Astrocyte of the cerebellum (primary cell): ENCODE data around the gene CACNA1B.
"Not testable (repeated sequence)": the region's sequence is repeated elsewhere in the genome, so short reads cannot be mapped to it uniquely, and the experiment has no call there.

Experiments used
- DNase-seq: peaks from one replicate; pipeline ENCODE4 v3.0.0-alpha.2; 2011; ENCODE audit warnings: low read depth
- H3K4me3 ChIP-seq: 2 replicates; pipeline ENCODE4 v1.5.1; 2011; ENCODE audit warnings: mild to moderate bottlenecking, low read depth, low read length, moderate library complexity
- CTCF ChIP-seq: IDR thresholded peaks from 2 replicates; pipeline ENCODE4 v1.5.1; 2012; ENCODE audit warnings: low read length, low read depth, moderate library complexity, mild to moderate bottlenecking; ENCODE audit errors: missing control alignments
- in situ Hi-C: cut with HindIII; loops from 2 replicates; pipeline ENCODE4 v1.10.0; 2017; ENCODE audit warnings: low sequenced_read_pairs

Gene CACNA1B

DNA sequence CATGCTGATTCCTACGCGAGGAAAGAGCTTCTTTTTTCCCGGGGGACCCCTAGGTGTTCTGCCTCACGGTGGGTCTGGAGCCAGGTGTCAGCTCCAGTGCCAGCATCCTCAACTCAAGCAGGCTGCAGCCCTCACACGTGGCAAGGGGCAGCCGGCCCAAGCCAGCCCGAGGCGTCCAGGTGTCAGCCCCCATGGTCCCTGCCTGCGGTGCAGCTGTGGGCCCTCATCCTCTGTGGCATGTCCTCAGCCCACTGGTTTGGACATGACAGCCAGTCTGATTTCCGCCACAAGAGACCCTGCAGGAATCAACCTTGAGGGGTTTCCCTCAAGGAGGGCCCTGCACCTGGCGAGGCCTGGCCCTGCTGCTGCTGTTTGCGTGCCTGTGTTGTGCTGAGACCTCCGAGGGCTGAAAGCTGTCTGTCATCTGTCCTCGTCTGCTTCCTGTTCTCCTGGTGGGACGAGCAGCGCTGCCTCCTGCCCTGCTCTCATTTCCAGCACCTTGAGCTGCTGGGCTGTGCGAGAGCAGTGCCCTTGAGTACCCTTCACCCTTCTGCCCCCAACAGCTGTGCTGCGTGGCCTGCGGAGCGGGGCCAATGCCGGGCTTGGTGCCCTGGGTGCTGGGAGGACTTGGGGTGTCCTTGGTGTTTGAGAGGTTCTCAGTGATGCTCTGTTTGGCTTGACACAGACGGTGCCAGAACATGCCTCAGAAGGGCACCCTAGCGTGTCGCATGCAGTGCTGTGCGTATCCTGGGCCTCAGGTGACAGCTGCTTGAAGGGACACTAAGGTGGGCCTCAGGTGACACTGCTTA lies 137.6 kb downstream of the CACNA1B start:
- in situ Hi-C loops, result no loop called here
- no peak overlapping the region for H3K4me3 ChIP-seq
- no peak for DNase-seq
- TF ChIP-seq CTCF, result no peak

DNA sequence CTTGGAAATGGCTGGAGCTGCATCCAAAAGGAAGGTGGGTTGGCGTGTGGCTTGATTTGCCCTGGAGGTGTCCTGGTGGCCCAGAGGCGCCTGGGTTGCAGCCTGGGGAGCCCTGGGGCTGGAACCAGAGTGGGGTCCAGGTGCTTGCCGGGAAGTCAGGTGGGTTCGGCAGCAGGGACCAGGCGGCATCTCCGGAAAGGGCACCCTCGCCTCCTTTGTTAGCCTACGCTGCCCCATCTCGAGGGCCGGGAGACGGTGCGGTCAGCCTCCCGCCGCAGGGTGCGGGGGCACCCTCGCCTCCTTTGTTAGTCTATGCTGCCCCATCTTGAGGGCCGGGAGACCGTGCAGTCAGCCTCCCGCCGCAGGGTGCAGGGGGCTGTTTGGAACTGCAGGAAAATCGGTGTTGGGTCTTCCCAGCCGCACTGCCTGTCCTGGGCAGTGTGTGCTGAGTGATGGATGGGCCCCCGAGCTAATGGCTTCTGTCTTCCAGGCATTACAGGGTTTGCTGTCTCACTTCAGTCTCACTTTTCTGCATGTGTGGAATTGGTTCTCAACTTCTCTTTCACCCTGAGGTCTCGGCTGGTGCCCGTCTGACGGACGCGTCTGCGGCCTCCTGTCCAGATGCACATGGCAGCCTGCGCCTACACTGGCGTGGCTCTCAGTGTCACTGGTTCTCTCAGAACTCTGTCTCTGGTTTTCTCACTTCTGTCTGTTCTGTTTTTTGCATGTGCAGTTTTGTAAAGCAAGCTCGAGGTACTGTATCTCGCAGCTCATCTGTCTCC lies 139.0 kb downstream of the CACNA1B start:
- no peak for DNase-seq
- TF ChIP-seq CTCF, result no peak
- no peak overlapping the region for H3K4me3 ChIP-seq
- in situ Hi-C loops, result no loop called here

DNA sequence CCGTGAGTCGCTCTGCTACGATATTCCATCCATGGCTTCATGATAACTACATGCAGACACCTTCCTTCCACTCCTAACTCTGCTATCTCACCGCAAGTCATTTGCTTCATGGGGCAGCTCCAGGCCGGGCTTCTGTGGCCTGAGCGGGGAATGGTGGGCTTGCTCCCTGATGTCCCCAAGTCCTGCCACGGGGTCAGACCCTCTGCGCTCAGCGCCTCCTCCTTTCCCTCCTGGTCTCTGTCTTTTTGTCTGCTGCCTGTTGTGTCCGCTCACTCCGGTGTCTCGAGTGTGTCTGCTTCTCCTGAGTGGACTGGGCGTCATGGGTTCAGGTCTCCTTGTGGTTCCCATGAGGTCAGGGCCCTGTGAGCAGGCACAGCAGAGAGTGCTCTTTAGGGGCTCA lies 139.6 kb downstream of the CACNA1B start:
- no peak for TF ChIP-seq CTCF
- in situ Hi-C loops, result no loop called here

DNA sequence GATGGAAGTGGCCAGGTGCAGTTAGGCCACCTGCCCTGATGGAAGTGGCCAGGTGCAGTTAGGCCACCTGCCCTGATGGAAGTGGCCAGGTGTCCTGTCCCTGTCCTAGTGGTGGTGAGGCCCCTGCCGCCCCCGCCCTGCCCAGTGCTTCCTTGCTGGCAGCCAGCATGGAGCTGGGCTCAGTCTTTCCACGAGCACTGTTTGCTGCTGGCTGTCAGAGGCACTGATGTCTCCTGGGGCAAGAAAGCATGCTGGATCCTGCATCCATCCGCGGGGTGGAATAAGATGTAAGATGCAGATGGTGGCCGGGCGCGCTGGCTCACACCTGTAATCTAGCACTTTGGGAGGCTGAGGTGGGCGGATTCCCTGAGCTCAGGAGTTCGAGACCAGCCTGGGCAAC lies 141.9 kb downstream of the CACNA1B start:
- in situ Hi-C loops, H3K4me3 ChIP-seq, DNase-seq: not testable (repeated sequence)

More for the DNA sequence above, 139.6 kb downstream of the CACNA1B start:
- H3K4me3 ChIP-seq, result no peak overlapping the region
- DNase-seq, result no peak

DNA sequence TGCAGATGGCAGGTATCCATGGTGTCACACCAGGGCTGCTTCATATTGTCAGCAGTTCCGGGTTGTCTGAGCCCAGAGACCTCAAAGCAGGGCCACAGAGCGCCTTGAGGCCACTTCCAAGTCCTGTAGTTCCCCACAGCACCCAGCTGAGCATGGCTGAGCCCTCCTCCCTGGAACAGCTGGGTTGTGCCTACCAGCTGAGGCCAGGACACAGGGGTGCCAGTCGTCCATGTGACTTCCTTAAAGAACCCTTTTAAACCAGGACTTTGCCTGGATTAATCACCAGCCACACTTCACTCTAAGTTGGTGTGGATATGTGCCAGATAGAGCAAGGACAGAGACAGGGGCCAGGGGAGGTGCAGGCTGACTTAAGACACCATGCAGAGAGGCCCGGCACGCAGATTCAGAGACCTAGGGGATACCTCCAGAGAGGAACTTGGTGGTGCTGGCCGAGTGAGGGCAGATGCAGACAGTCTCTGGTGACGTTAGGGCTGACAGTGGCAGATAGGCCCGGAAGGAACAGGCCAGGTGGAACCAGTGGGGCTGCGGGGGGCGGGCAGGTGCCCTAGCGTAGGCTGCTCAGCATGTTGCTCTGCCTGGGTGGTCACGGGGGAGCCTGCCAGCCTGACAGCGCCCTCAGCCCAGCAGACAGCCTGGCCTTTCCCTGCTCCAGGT lies 142.7 kb downstream of the CACNA1B start:
- no peak overlapping the region for H3K4me3 ChIP-seq
- no peak for TF ChIP-seq CTCF
- in situ Hi-C loops, result no loop called here
- no peak for DNase-seq

GRCh38 chr9:138020795-138021182 lies 143.2 kb downstream of the CACNA1B start:
- in situ Hi-C loops, result no loop called here
- no peak overlapping the region for H3K4me3 ChIP-seq
- TF ChIP-seq CTCF, result no peak
- DNase-seq, result no peak
